ENCODE results near the gene METTL2A.
"Not testable (repeated sequence)": the region's sequence is repeated elsewhere in the genome, so short reads cannot be mapped to it uniquely, and the experiment has no call there.

DNA sequence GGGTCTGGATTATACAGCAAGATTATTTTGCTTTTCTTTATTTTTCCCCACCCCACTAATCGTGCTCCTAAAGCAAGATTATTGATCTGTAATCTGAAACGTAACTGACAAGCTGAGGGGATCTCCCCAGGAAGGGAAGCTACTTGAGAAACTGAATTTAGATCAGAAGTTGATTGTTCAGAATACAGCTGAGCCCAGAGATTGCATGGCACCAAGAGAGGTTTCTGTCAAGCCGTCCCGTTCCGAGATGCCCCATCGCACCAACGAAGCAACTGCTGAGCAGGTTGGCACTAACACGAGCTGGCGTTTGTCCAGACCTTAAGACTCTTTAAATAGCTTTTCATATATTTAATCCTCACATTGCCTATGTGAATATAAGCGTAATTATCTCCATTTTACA lies 34.8 kb downstream of the METTL2A start:
- not testable (repeated sequence) for TF ChIP-seq TAF1, SPI1, POLR2A, POLR2AphosphoS5, POU2F2 (IDR thresholded peaks at IDR 0.05; ENCODE audit: low read depth, low read length)

Measured in GM12891 (cell line).